Measurements from ENCODE around the gene ARHGAP19.
A peak's percentile ranks its signal among the peaks of the same experiment; 100 is the strongest.

ARHGAP19 gene

GRCh38 chr10:97321032-97321803, 28.8 kb upstream of the ARHGAP19 start:
- H3K4me1 ChIP-seq (ENCODE audit: control insufficient read depth, insufficient read depth, low read length, unreplicated experiment), result peaks cover 4% of the 10 kb centered on the region
- H3K27ac ChIP-seq (ENCODE audit: low read depth, low read length), result no peak overlapping the region
- peak overlapping the region; percentile 85; the same call in 1 of the 2 replicates for H3K4me3 ChIP-seq (ENCODE audit: low read depth, low read length)
- H3K36me3 ChIP-seq (ENCODE audit: insufficient read depth, low read length), result no peaks in the 10 kb centered on the region
- no peaks in the 10 kb centered on the region for H3K79me2 ChIP-seq (ENCODE audit: control insufficient read depth, insufficient read depth, low read length, unreplicated experiment)
- H3K27me3 ChIP-seq (ENCODE audit: insufficient read depth, low read length), result peaks cover 26% of the 10 kb centered on the region
- no peak overlapping the region for H2AFZ ChIP-seq (ENCODE audit: low read length, unreplicated experiment)

- Histone ChIP-seq H3K79me2 (ENCODE audit: control insufficient read depth, insufficient read depth, low read length, unreplicated experiment) (no peaks in the 10 kb centered on the region), H3K27ac (ENCODE audit: low read depth, low read length) (no peak overlapping the region), H3K27me3 (ENCODE audit: insufficient read depth, low read length) (peaks cover 26% of the 10 kb centered on the region), H3K36me3 (ENCODE audit: insufficient read depth, low read length) (no peaks in the 10 kb centered on the region), H2AFZ (ENCODE audit: low read length, unreplicated experiment) (peak overlapping the region; percentile 98), H3K4me1 (ENCODE audit: control insufficient read depth, insufficient read depth, low read length, unreplicated experiment) (peaks cover 4% of the 10 kb centered on the region), H3K4me3 (ENCODE audit: low read depth, low read length) (peak overlapping the region; percentile 85)
Observed at GRCh38 chr10:97320480-97321031, 28.1 kb upstream of the ARHGAP19 start.

- Histone ChIP-seq H3K4me1 (ENCODE audit: control insufficient read depth, insufficient read depth, low read length, unreplicated experiment) (peaks cover 4% of the 10 kb centered on the region), H3K36me3 (ENCODE audit: insufficient read depth, low read length) (no peaks in the 10 kb centered on the region), H2AFZ (ENCODE audit: low read length, unreplicated experiment) (peak overlapping the region; percentile 98), H3K4me3 (ENCODE audit: low read depth, low read length) (peak overlapping the region; percentile 85), H3K27me3 (ENCODE audit: insufficient read depth, low read length) (peaks cover 26% of the 10 kb centered on the region), H3K27ac (ENCODE audit: low read depth, low read length) (no peak overlapping the region), H3K79me2 (ENCODE audit: control insufficient read depth, insufficient read depth, low read length, unreplicated experiment) (no peaks in the 10 kb centered on the region)
Observed at GRCh38 chr10:97319671-97320479, 27.4 kb upstream of the ARHGAP19 start.

- Histone ChIP-seq H3K27me3 (ENCODE audit: insufficient read depth, low read length) (peaks cover 26% of the 10 kb centered on the region), H2AFZ (ENCODE audit: low read length, unreplicated experiment) (peak within 1 kb of the TSS; percentile 99), H3K36me3 (ENCODE audit: insufficient read depth, low read length) (no peaks in the 10 kb centered on the region), H3K4me3 (ENCODE audit: low read depth, low read length) (peak within 1 kb of the TSS; percentile 85), H3K79me2 (ENCODE audit: control insufficient read depth, insufficient read depth, low read length, unreplicated experiment) (no peaks in the 10 kb centered on the region), H3K27ac (ENCODE audit: low read depth, low read length) (peak within 1 kb of the TSS; percentile 89), H3K4me1 (ENCODE audit: control insufficient read depth, insufficient read depth, low read length, unreplicated experiment) (peaks cover 4% of the 10 kb centered on the region)
Observed at GRCh38 chr10:97318772-97319651, 26.6 kb upstream of the ARHGAP19 start, which contains the start of gene FRAT1. FRAT1 (plus strand) TSS chr10:97319271; CDS start chr10:97319454, 183 bp downstream.

- Histone ChIP-seq H3K27ac (ENCODE audit: low read depth, low read length) (no peak overlapping the region), H3K4me3 (ENCODE audit: low read depth, low read length) (no peak overlapping the region), H3K36me3 (ENCODE audit: insufficient read depth, low read length) (no peaks in the 10 kb centered on the region), H3K79me2 (ENCODE audit: control insufficient read depth, insufficient read depth, low read length, unreplicated experiment) (no peaks in the 10 kb centered on the region), H3K4me1 (ENCODE audit: control insufficient read depth, insufficient read depth, low read length, unreplicated experiment) (no peaks in the 10 kb centered on the region), H2AFZ (ENCODE audit: low read length, unreplicated experiment) (peak overlapping the region; percentile 50), H3K27me3 (ENCODE audit: insufficient read depth, low read length) (no peaks in the 10 kb centered on the region)
Observed at GRCh38 chr10:97314671-97315070, 22.2 kb upstream of the ARHGAP19 start.

GRCh38 chr10:97312897-97313296, 20.5 kb upstream of the ARHGAP19 start:
- H3K27me3 ChIP-seq (ENCODE audit: insufficient read depth, low read length), result no peaks in the 10 kb centered on the region
- no peaks in the 10 kb centered on the region for H3K4me1 ChIP-seq (ENCODE audit: control insufficient read depth, insufficient read depth, low read length, unreplicated experiment)
- H2AFZ ChIP-seq (ENCODE audit: low read length, unreplicated experiment), result no peak overlapping the region
- no peak overlapping the region for H3K4me3 ChIP-seq (ENCODE audit: low read depth, low read length)
- no peak overlapping the region for H3K27ac ChIP-seq (ENCODE audit: low read depth, low read length)
- H3K79me2 ChIP-seq (ENCODE audit: control insufficient read depth, insufficient read depth, low read length, unreplicated experiment), result no peaks in the 10 kb centered on the region
- no peaks in the 10 kb centered on the region for H3K36me3 ChIP-seq (ENCODE audit: insufficient read depth, low read length)

- Histone ChIP-seq H3K4me3 (ENCODE audit: low read depth, low read length) (no peak overlapping the region), H3K27me3 (ENCODE audit: insufficient read depth, low read length) (no peaks in the 10 kb centered on the region), H3K4me1 (ENCODE audit: control insufficient read depth, insufficient read depth, low read length, unreplicated experiment) (no peaks in the 10 kb centered on the region)
Observed at GRCh38 chr10:97311111-97311626, 18.7 kb upstream of the ARHGAP19 start.

GRCh38 chr10:97307866-97308780, 15.7 kb upstream of the ARHGAP19 start:
- H3K4me3 ChIP-seq (ENCODE audit: low read depth, low read length), result no peak overlapping the region
- H3K79me2 ChIP-seq (ENCODE audit: control insufficient read depth, insufficient read depth, low read length, unreplicated experiment), result no peaks in the 10 kb centered on the region
- no peaks in the 10 kb centered on the region for H3K27me3 ChIP-seq (ENCODE audit: insufficient read depth, low read length)
- no peaks in the 10 kb centered on the region for H3K36me3 ChIP-seq (ENCODE audit: insufficient read depth, low read length)
- H3K27ac ChIP-seq (ENCODE audit: low read depth, low read length), result no peak overlapping the region
- no peak overlapping the region for H2AFZ ChIP-seq (ENCODE audit: low read length, unreplicated experiment)
- H3K4me1 ChIP-seq (ENCODE audit: control insufficient read depth, insufficient read depth, low read length, unreplicated experiment), result no peaks in the 10 kb centered on the region

More at GRCh38 chr10:97311111-97311626, 18.7 kb upstream of the ARHGAP19 start:
- H3K27ac ChIP-seq (ENCODE audit: low read depth, low read length), result no peak overlapping the region
- no peaks in the 10 kb centered on the region for H3K36me3 ChIP-seq (ENCODE audit: insufficient read depth, low read length)
- H2AFZ ChIP-seq (ENCODE audit: low read length, unreplicated experiment), result no peak overlapping the region
- no peaks in the 10 kb centered on the region for H3K79me2 ChIP-seq (ENCODE audit: control insufficient read depth, insufficient read depth, low read length, unreplicated experiment)

GRCh38 chr10:97307441-97307840, 15.0 kb upstream of the ARHGAP19 start:
- Histone ChIP-seq H3K4me3 (ENCODE audit: low read depth, low read length) (no peak overlapping the region), H3K36me3 (ENCODE audit: insufficient read depth, low read length) (no peaks in the 10 kb centered on the region), H3K79me2 (ENCODE audit: control insufficient read depth, insufficient read depth, low read length, unreplicated experiment) (no peaks in the 10 kb centered on the region), H3K27me3 (ENCODE audit: insufficient read depth, low read length) (no peaks in the 10 kb centered on the region), H2AFZ (ENCODE audit: low read length, unreplicated experiment) (no peak overlapping the region), H3K4me1 (ENCODE audit: control insufficient read depth, insufficient read depth, low read length, unreplicated experiment) (no peaks in the 10 kb centered on the region), H3K27ac (ENCODE audit: low read depth, low read length) (no peak overlapping the region)
